ENCODE data around the gene KRT36. TPM values are rescaled to one million over a fixed set of nuclear protein-coding genes. Genes with fewer than 3 reads are reported as not detected.

The KRT36 gene
- total and polyA plus RNA-seq, 12 donors = 0.28 TPM; not detected in 11

DNA sequence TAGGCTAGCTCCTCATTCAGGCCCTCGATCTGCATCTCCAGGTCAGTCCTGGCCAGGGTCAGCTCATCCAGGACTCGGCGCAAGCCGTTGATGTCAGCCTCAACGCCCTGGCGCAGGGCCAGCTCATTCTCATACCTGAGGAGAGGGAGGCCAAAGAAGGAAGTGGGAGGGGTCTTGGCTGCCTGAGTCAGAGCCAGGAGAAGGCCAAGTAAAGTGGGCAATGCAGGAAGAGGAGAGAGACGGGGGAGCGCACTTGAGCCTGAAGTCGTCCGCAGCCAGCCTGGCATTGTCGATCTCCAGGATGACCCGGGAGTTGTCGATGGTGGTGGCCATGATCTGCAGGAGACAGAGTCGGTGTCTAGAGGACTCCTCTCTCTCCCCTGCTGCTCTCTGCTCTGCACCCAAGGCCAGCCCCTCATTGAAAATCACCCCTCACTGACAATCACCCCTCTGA, 27.1 kb upstream of the KRT36 start:
- no peak for DNase-seq
- intact Hi-C loops (cut with DNase I) = no loop called here
- Histone ChIP-seq H3K27me3 (no peaks in the 10 kb centered on the region), H3K27ac (no peak overlapping the region), H3K36me3 (replicated peaks in 1 of 2) (no peaks in the 10 kb centered on the region), H3K9me3 (replicated peaks in 1 of 3) (no peaks in the 10 kb centered on the region), H3K4me1 (replicated peaks in 1 of 2) (no peaks in the 10 kb centered on the region), H3K4me3 (no peak overlapping the region)
- no peak for TF ChIP-seq POLR2A (IDR thresholded peaks at IDR 0.05)
- TF ChIP-seq, protein P1, sequence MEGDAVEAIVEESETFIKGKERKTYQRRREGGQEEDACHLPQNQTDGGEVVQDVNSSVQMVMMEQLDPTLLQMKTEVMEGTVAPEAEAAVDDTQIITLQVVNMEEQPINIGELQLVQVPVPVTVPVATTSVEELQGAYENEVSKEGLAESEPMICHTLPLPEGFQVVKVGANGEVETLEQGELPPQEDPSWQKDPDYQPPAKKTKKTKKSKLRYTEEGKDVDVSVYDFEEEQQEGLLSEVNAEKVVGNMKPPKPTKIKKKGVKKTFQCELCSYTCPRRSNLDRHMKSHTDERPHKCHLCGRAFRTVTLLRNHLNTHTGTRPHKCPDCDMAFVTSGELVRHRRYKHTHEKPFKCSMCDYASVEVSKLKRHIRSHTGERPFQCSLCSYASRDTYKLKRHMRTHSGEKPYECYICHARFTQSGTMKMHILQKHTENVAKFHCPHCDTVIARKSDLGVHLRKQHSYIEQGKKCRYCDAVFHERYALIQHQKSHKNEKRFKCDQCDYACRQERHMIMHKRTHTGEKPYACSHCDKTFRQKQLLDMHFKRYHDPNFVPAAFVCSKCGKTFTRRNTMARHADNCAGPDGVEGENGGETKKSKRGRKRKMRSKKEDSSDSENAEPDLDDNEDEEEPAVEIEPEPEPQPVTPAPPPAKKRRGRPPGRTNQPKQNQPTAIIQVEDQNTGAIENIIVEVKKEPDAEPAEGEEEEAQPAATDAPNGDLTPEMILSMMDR (IDR thresholded peaks at IDR 0.05) = no peak
- WGBS, 4 donors = 87 to 90% (median 90%) methylated on average over 10 to 14 of the region's 14 CpGs

DNA sequence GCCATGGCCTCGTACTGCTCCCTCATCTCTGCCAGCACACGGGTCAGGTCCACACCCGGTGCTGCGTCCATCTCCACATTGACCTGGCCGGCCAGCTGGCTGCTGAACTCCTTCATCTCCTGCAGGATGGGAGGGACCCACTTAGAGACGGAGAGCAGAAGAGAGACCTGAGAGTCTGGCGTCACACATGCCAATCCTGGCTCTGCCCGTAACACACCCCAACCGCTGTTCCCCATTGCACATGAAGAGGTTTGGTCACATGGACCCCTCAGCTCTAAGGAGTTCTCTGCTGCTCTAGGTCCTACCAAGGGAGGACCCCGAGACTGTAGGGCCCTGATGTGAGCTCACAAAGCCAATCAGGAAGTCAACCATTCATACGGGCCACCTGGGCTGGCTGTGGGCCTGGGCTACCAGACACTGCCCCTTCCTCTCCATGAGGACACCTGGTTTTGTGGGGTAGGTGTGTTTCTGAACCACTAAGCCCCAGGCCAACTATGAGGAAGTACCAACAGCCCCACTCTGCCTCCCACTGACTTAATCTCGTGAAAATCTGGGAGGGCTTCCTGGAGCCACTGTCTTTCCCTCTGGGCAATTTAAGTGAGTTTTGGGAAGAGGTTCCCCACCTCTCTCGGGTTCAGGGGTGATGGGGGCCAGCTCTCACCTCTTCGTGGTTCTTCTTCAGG, 26.6 kb upstream of the KRT36 start:
- Histone ChIP-seq H3K36me3 (replicated peaks in 1 of 2) (no peaks in the 10 kb centered on the region), H3K27me3 (no peaks in the 10 kb centered on the region), H3K9me3 (replicated peaks in 1 of 3) (no peaks in the 10 kb centered on the region), H3K4me1 (replicated peaks in 1 of 2) (no peaks in the 10 kb centered on the region), H3K27ac (no peak overlapping the region), H3K4me3 (no peak overlapping the region)
- intact Hi-C loops (cut with DNase I) = no loop called here
- no peak for DNase-seq
- TF ChIP-seq, protein P1 (IDR thresholded peaks at IDR 0.05) = no peak
- no peak for TF ChIP-seq POLR2A (IDR thresholded peaks at IDR 0.05)
- WGBS, 4 donors = 83 to 91% (median 87%) methylated on average over 5 to 14 of the region's 14 CpGs

DNA sequence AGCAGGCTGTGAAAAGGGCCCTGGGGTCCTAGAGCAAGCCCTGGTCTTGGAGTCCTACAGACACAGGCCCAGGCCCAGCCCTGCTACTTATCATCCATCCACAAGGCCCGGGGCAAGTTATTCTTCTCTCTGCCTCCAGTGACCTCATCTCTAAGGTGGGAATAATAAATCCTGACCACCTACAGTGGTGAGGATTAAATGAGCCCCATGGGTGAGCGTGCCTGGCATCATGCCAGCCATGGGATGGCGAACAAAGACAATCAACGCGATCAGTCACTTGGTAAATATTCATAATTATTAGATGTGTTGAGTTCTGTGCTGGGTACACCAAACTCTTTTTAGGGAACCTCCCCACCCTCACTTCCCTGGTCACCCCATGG, 23.4 kb upstream of the KRT36 start:
- H3K4me1 ChIP-seq (replicated peaks in 1 of 2) = no peaks in the 10 kb centered on the region
- H3K9me3 ChIP-seq (replicated peaks in 1 of 3) = no peaks in the 10 kb centered on the region
- no peaks in the 10 kb centered on the region for H3K27me3 ChIP-seq
- 83 to 92% (median 86%) methylated on average over 5 of the region's 5 CpGs for WGBS, 4 donors
- intact Hi-C loops (cut with DNase I) = no loop called here
- no peaks in the 10 kb centered on the region for H3K36me3 ChIP-seq (replicated peaks in 1 of 2)
- DNase-seq = no peak
- H3K27ac ChIP-seq = no peak overlapping the region
- no peak overlapping the region for H3K4me3 ChIP-seq
- TF ChIP-seq, protein P1 (IDR thresholded peaks at IDR 0.05) = no peak
- TF ChIP-seq POLR2A (IDR thresholded peaks at IDR 0.05) = no peak

DNA sequence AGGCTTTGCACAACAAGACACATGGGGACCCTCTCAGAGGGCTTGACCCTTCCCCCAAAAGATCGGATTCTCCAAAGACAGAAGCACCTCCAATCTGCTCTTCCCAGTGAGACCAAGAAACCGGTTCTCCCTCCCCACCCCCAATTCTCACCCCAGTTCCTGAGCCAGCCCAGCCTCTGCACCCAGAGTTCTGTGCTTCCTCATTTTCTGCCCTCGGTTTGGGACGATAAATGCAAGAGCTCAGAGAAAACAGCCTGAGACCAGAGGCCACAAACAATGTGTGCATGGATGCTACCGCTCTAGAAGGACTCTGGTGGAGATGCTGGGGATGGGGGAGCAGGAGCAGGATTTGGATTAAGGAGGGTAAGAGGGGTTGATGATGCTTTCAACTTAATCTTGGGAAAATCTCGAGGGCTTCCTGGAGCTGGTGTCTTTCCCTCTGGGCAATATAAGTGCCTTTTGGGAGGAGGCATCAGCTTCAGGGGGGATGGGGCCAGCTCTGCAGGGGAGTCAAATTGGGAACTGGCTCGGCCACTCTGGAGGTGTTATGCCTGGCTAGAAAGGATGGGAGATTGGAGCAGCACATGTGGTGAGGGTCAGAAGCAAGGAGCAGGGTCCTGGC, 22.9 kb upstream of the KRT36 start:
- WGBS, 4 donors = 59 to 71% (median 62%) methylated on average over 7 of the region's 7 CpGs
- TF ChIP-seq, protein P1 (IDR thresholded peaks at IDR 0.05) = no peak
- TF ChIP-seq POLR2A (IDR thresholded peaks at IDR 0.05) = no peak
- no peak for DNase-seq
- H3K27me3 ChIP-seq = no peaks in the 10 kb centered on the region
- no peaks in the 10 kb centered on the region for H3K36me3 ChIP-seq (replicated peaks in 1 of 2)
- H3K4me1 ChIP-seq (replicated peaks in 1 of 2) = no peaks in the 10 kb centered on the region
- no peak overlapping the region for H3K27ac ChIP-seq
- intact Hi-C loops (cut with DNase I) = no loop called here
- H3K9me3 ChIP-seq (replicated peaks in 1 of 3) = no peaks in the 10 kb centered on the region
- H3K4me3 ChIP-seq = no peak overlapping the region

Measured in adrenal gland (tissue), 12 donors.